Epithelial cell of proximal tubule (primary cell): ENCODE data around the gene PLA2G2D. TPM values are rescaled to one million over a fixed set of nuclear protein-coding genes. Genes with fewer than 3 reads are reported as not detected.
"Not testable (repeated sequence)": the region's sequence is repeated elsewhere in the genome, so short reads cannot be mapped to it uniquely, and the experiment has no call there.

Source experiments
- DNase-seq: peaks from one replicate; pipeline ENCODE4 v3.0.0-alpha.2; 2011; ENCODE audit warnings: low read depth
- H3K4me3 ChIP-seq: 2 replicates; pipeline ENCODE4 v1.5.1; 2011; ENCODE audit warnings: low read depth, mild to moderate bottlenecking, low read length
- CTCF ChIP-seq: conservative IDR thresholded peaks from 2 replicates; pipeline ENCODE4 v1.5.1; 2012; ENCODE audit warnings: low read depth, mild to moderate bottlenecking, low read length
- total RNA-seq: library from RNA; depleted of rRNA; stranded (reverse); fragments of >200 nt; gene quantifications from 2 replicates; pipeline ENCODE4 v1.2.3, GENCODE V29; 2015

Gene PLA2G2D
- total RNA-seq, 1 donor from 2014 or later: not detected

GRCh38 chr1:20138346-20138745 is 19.0 kb upstream of the PLA2G2D start:
- no peak for DNase-seq
- TF ChIP-seq CTCF: no peak
- no peak overlapping the region for H3K4me3 ChIP-seq

GRCh38 chr1:20137604-20138003 is 18.3 kb upstream of the PLA2G2D start:
- H3K4me3 ChIP-seq: no peak overlapping the region
- TF ChIP-seq CTCF: no peak
- no peak for DNase-seq

GRCh38 chr1:20137055-20137454 is 17.7 kb upstream of the PLA2G2D start:
- TF ChIP-seq CTCF: no peak

GRCh38 chr1:20136249-20136648 is 16.9 kb upstream of the PLA2G2D start:
- no peak for TF ChIP-seq CTCF
- no peak overlapping the region for H3K4me3 ChIP-seq
- no peak for DNase-seq

More at GRCh38 chr1:20137055-20137454, 17.7 kb upstream of the PLA2G2D start:
- H3K4me3 ChIP-seq: no peak overlapping the region
- no peak for DNase-seq

GRCh38 chr1:20134995-20135394 is 15.7 kb upstream of the PLA2G2D start:
- TF ChIP-seq CTCF: no peak
- DNase-seq: no peak
- no peak overlapping the region for H3K4me3 ChIP-seq

GRCh38 chr1:20130518-20130917 is 11.2 kb upstream of the PLA2G2D start:
- not testable (repeated sequence) for H3K4me3 ChIP-seq, DNase-seq

GRCh38 chr1:20126806-20127440 is 7.6 kb upstream of the PLA2G2D start:
- H3K4me3 ChIP-seq: no peak overlapping the region
- no peak for DNase-seq
- no peak for TF ChIP-seq CTCF
